ENCODE measurements around the gene VSIG4. TPM values are rescaled to one million over a fixed set of nuclear protein-coding genes. Genes with fewer than 3 reads are reported as not detected.

Gene VSIG4
- total RNA-seq, 2 experiments from 2014 or later = not detected

- Mint-ChIP-seq H3K27me3 (no peaks in the 10 kb centered on the region), H3K36me3 (peaks cover 7% of the 10 kb centered on the region), H3K9me3 (ENCODE audit: low read depth) (no peaks in the 10 kb centered on the region), H3K4me1 (peaks cover 65% of the 10 kb centered on the region), H3K27ac (peak overlapping the region; percentile 88), H3K4me3 (no peak overlapping the region)
- ATAC-seq (peak; percentile 71), DNase-seq (peak; percentile 77)
- CTCF ChIA-PET = interaction anchor here (0.9 kb wide), 1 partner anchor 8 kb away, joined by 3 read pairs; no protein-coding TSS in a partner anchor
Observed at GRCh38 chrX:66012094-66012534, 27.8 kb downstream of the VSIG4 start.

GRCh38 chrX:66009231-66009845 lies 30.5 kb downstream of the VSIG4 start:
- Mint-ChIP-seq H3K27ac (no peak overlapping the region), H3K27me3 (no peaks in the 10 kb centered on the region), H3K4me1 (peaks cover 64% of the 10 kb centered on the region), H3K36me3 (peaks cover 20% of the 10 kb centered on the region), H3K4me3 (no peak overlapping the region), H3K9me3 (ENCODE audit: low read depth) (peaks cover 3% of the 10 kb centered on the region)
- CTCF ChIA-PET = no interaction called here
- ATAC-seq (no peak), DNase-seq (no peak)

GRCh38 chrX:66008328-66008970 lies 31.4 kb downstream of the VSIG4 start:
- Mint-ChIP-seq H3K27ac (no peak overlapping the region), H3K36me3 (peaks cover 23% of the 10 kb centered on the region), H3K27me3 (no peaks in the 10 kb centered on the region), H3K9me3 (ENCODE audit: low read depth) (peaks cover 3% of the 10 kb centered on the region), H3K4me3 (no peak overlapping the region), H3K4me1 (peaks cover 59% of the 10 kb centered on the region)
- ATAC-seq (no peak), DNase-seq (no peak)
- CTCF ChIA-PET = no interaction called here

GRCh38 chrX:66007851-66008250 lies 32.0 kb downstream of the VSIG4 start:
- CTCF ChIA-PET = no interaction called here
- peaks cover 3% of the 10 kb centered on the region for H3K9me3 Mint-ChIP-seq (ENCODE audit: low read depth)
- DNase-seq (no peak), ATAC-seq (no peak)
- no peaks in the 10 kb centered on the region for H3K27me3 Mint-ChIP-seq
- H3K27ac Mint-ChIP-seq = no peak overlapping the region
- H3K36me3 Mint-ChIP-seq = peaks cover 24% of the 10 kb centered on the region
- H3K4me3 Mint-ChIP-seq = no peak overlapping the region
- H3K4me1 Mint-ChIP-seq = peaks cover 54% of the 10 kb centered on the region

GRCh38 chrX:66005830-66006449 lies 33.9 kb downstream of the VSIG4 start:
- DNase-seq (no peak), ATAC-seq (no peak)
- no peak overlapping the region for H3K4me3 Mint-ChIP-seq
- peak overlapping the region; percentile 92 for H3K27ac Mint-ChIP-seq
- CTCF ChIA-PET = interaction anchor here (1.3 kb wide), 1 partner anchor 20 kb away, joined by 4 read pairs; no protein-coding TSS in a partner anchor
- H3K27me3 Mint-ChIP-seq = no peaks in the 10 kb centered on the region
- H3K4me1 Mint-ChIP-seq = peaks cover 47% of the 10 kb centered on the region
- H3K9me3 Mint-ChIP-seq (ENCODE audit: low read depth) = peaks cover 3% of the 10 kb centered on the region
- H3K36me3 Mint-ChIP-seq = peaks cover 33% of the 10 kb centered on the region

- DNase-seq (no peak), ATAC-seq (peak; percentile 39)
- Mint-ChIP-seq H3K27me3 (no peaks in the 10 kb centered on the region), H3K4me3 (peak overlapping the region; percentile 7), H3K36me3 (peaks cover 33% of the 10 kb centered on the region), H3K9me3 (ENCODE audit: low read depth) (peaks cover 3% of the 10 kb centered on the region), H3K27ac (peak overlapping the region; percentile 92), H3K4me1 (peaks cover 42% of the 10 kb centered on the region)
- CTCF ChIA-PET = interaction anchor here (1.3 kb wide), 1 partner anchor 19 kb away, joined by 4 read pairs; no protein-coding TSS in a partner anchor
Observed at GRCh38 chrX:66004928-66005829, 34.7 kb downstream of the VSIG4 start.

GRCh38 chrX:66002824-66003680 lies 36.8 kb downstream of the VSIG4 start:
- Mint-ChIP-seq H3K4me1 (peaks cover 42% of the 10 kb centered on the region), H3K4me3 (no peak overlapping the region), H3K27ac (no peak overlapping the region), H3K9me3 (ENCODE audit: low read depth) (peaks cover 3% of the 10 kb centered on the region), H3K36me3 (peaks cover 33% of the 10 kb centered on the region), H3K27me3 (no peaks in the 10 kb centered on the region)
- CTCF ChIA-PET = interaction anchor here (0.9 kb wide), 1 partner anchor 9 kb away, joined by 3 read pairs; no protein-coding TSS in a partner anchor
- ATAC-seq = no peak
- DNase-seq = no peak

GRCh38 chrX:66001596-66001995 lies 38.3 kb downstream of the VSIG4 start:
- CTCF ChIA-PET = no interaction called here
- no peaks in the 10 kb centered on the region for H3K27me3 Mint-ChIP-seq
- peaks cover 35% of the 10 kb centered on the region for H3K4me1 Mint-ChIP-seq

GRCh38 chrX:66000628-66001272 lies 39.1 kb downstream of the VSIG4 start:
- Mint-ChIP-seq H3K27ac (no peak overlapping the region), H3K4me3 (no peak overlapping the region), H3K9me3 (ENCODE audit: low read depth) (no peaks in the 10 kb centered on the region), H3K36me3 (peaks cover 26% of the 10 kb centered on the region), H3K4me1 (peaks cover 29% of the 10 kb centered on the region), H3K27me3 (no peaks in the 10 kb centered on the region)
- CTCF ChIA-PET = no interaction called here
- no peak for DNase-seq
- no peak for ATAC-seq

More at GRCh38 chrX:66001596-66001995, 38.3 kb downstream of the VSIG4 start:
- ATAC-seq (no peak), DNase-seq (no peak)
- no peak overlapping the region for H3K27ac Mint-ChIP-seq
- peaks cover 26% of the 10 kb centered on the region for H3K36me3 Mint-ChIP-seq
- no peak overlapping the region for H3K4me3 Mint-ChIP-seq
- H3K9me3 Mint-ChIP-seq (ENCODE audit: low read depth) = no peaks in the 10 kb centered on the region

- CTCF ChIA-PET = no interaction called here
- no peak for ATAC-seq
- H3K4me3 Mint-ChIP-seq = no peak overlapping the region
- H3K27ac Mint-ChIP-seq = no peak overlapping the region
- no peaks in the 10 kb centered on the region for H3K27me3 Mint-ChIP-seq
- H3K4me1 Mint-ChIP-seq = peaks cover 23% of the 10 kb centered on the region
- no peak for DNase-seq
- peaks cover 20% of the 10 kb centered on the region for H3K36me3 Mint-ChIP-seq
- no peaks in the 10 kb centered on the region for H3K9me3 Mint-ChIP-seq (ENCODE audit: low read depth)
Observed at GRCh38 chrX:66000178-66000577, 39.7 kb downstream of the VSIG4 start.

GRCh38 chrX:65999563-66000148 lies 40.2 kb downstream of the VSIG4 start:
- DNase-seq (no peak), ATAC-seq (no peak)
- H3K4me1 Mint-ChIP-seq = peaks cover 23% of the 10 kb centered on the region
- CTCF ChIA-PET = no interaction called here
- no peak overlapping the region for H3K27ac Mint-ChIP-seq
- H3K27me3 Mint-ChIP-seq = no peaks in the 10 kb centered on the region
- H3K4me3 Mint-ChIP-seq = no peak overlapping the region
- H3K36me3 Mint-ChIP-seq = peaks cover 16% of the 10 kb centered on the region
- H3K9me3 Mint-ChIP-seq (ENCODE audit: low read depth) = no peaks in the 10 kb centered on the region

All from activated CD8-positive, alpha-beta memory T cell treated with anti-CD3 and anti-CD28 coated beads, Interleukin-2, amount 10 ng/mL, durations not matched to agents 7 days and 5 days (primary cell).